NCI-H146 treated with DMSO at 0.1 percent for 48 hours (cell line): ENCODE data around the gene KIF25.

ENCODE experiments used
- DNase-seq: peaks from one replicate; lab custom pipeline; 2025; ENCODE audit not compliant: unreplicated experiment; lab: John Stamatoyannopoulos, UW

KIF25 gene, protein sequence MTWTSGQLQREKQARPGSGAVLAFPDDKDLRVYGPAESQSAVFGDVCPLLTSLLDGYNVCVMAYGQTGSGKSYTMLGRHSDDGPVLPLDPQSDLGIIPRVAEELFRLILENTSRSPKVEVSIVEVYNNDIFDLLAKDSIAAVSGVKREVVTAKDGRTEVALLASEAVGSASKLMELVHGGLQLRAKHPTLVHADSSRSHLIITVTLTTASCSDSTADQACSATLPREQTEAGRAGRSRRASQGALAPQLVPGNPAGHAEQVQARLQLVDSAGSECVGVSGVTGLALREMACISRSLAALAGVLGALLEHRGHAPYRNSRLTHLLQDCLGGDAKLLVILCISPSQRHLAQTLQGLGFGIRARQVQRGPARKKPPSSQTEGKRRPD

DNA sequence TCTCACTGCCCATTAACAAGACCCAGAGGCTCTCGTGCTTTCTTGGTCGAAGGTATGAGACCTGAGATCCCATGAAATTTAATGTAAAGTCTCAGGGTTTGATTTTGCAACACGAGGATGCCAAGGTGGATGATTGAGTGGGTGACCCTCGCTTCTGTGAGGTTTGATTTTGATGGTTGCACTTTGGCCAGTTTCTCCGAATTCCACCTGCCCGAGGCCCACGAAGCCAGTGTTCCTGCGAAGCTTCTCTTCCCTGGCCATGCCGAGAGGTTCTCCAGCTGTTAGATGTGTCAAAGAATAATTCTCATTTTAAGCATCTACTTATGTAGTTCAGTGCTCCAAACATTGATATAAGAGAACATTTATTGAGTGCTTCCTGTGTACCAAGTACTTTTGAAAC lies at the start of gene KIF25:
TSS of gene KIF25 (plus strand) at position 30 of the 400 bp plus-strand sequence. CDS start 31,915 bp downstream, outside the sequence.
- no peak for DNase-seq

DNA sequence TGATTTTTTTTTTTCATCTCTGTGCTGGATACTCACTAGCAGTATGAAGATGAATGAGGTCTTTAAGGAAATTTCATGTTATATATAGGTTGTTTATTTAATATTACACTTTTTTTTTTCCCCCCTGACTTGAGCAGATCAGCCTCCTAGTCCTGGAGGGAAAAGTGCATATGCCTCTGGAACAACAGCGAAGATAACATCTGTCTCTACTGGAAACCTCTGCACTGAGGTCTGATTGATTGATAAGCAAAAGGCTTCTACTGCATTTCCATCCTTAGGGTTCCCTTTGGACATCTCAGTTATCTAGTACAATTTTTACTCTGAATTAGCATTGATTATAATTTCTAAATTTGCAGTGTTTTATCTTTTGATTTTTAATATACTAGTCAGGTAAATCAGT lies 49.8 kb upstream of the KIF25 start:
- DNase-seq, result no peak

DNA sequence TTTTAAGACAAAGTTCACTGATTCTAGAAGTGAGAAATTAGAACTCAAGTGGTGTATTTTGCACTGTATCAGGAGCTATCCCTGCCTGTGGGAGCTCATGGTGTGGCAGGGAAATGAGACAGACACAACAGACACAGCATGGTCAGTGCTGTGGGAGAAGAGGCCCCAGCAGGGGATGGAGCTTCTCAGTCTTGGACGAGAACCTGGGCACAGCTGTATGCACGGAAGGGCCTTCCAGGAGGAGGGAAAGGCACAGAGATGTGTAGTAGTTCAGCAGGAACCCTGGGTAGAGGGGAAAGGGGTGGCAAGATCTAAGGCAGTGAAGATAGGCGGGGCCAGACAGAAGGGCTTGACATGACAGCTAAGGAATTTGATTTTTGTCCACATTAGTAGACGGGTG lies 48.8 kb upstream of the KIF25 start:
- DNase-seq, result no peak

DNA sequence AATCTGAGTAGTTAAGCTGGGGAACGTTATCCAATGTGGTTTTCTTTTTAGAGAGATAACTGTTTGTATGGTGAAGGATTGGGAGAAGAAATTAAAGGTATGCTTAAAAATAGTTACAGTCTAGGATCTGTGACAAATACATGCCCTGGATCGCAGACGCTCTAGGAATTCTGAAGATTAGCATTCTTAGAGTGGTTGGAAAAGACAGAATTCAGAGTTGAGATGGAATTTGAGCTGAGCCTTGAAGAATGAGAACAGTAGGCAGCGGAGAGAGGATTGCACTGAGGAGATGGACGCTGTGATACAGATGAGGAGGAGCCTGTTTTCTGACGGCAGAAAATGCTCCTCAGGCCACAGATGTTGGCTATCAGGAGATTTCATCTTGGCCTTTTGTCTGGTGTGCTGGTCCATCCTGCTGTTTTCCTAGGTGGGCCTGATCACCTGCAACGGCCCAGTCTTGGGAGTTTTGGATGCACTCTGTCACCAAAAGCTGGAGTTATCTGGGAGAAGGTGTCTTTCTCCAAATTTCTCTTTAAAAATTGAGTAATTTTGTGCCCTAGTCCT lies 48.3 kb upstream of the KIF25 start:
- DNase-seq, result no peak

DNA sequence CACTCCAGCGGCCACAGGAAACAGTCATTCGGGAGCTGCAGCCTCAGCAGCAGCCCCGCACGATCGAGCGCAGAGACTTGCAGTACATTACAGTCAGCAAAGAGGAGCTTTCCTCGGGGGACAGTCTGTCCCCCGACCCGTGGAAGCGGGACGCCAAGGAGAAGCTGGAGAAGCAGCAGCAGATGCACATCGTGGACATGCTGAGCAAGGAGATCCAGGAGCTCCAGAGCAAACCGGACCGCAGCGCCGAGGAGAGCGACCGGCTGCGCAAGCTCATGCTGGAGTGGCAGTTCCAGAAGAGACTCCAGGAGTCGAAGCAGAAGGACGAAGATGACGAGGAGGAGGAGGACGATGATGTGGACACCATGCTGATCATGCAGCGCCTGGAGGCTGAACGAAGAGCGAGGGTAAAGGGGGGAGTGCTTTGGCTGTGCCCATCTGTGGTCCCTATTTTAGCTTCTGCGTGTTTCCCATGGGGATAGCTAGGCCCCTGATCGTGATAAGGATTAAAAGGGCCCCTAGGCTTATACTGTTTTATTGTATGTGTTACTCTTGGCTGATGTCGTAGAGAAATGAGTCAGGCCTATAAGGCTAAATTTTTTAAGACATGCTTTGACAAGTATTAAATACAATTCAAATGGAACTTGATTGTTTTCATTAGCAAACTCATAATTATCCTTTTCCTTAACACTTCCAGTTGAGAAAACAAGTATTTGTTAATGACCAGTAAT lies 45.5 kb upstream of the KIF25 start:
- DNase-seq, result no peak

DNA sequence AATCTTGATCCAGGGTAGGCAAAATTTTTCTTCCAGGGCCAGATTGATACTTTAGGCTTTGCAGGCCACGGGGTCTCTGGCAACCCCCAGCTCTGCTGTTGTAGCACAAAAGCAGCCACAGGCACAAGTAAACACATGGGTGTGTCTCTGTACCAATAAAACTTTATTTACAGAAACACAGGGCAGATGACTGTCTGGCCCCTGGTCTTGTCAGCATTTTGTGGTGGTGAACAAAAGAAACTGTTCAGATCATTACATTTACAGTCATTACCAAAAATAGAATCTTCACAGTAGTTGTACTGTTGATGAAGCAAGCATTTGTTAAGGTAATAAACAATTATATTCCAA lies 45.0 kb upstream of the KIF25 start:
- no peak for DNase-seq

DNA sequence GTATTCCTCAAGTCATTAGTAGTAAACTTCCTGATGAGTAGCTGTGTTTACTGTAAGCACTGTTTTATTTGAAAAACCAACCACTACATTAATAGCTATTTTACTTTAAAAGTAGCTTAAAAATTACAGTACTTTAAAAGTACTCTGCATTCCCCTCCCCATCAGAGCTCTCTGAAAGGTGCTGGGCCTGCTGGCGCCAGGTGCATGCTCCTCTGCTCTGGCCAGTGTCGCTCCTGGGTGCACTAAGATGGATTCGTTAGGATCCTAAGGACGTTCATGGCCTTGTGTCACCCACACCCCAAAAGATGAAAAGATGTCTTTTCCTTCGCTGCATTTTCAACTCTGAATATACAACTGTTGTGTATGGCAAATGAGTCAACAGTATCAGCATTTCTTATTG lies 43.9 kb upstream of the KIF25 start:
- DNase-seq, result no peak

DNA sequence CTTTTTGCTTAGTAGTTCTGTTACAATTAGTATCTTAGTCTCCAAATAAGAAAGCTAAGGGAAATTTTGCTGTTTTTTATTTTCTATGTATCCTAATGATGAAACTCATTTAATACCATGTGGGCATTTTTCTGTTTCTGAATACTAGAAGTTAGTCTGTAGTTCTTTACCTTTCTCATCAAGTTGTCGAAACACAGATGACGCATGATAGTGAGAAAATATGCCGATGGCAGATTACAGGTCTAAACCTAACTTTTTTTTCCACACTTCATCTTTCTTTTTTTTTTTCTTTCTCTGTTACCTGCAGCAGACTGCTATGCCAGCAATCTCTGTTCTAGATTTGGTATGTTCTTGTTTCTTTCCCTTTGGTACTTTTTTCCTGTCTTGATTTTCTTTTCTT lies 43.3 kb upstream of the KIF25 start:
- DNase-seq, result no peak

DNA sequence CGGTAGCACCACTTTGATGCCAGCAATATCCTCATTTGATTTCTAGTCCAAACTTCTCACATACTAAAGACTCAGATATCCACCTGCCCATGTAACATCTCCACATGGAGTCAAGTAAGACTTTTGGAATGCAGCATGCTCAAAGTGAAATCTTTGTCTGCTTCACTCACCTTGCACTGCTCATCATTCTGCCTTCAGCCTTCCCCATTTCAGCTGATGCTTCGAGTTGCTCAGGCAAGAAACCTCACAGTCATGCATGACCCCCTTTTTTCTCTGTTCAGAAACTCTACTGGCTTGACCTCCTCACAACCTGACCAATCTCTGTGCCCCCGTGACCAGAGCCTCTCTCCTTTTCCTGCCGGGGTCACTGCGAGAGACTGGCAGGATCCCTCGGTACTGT lies 41.0 kb upstream of the KIF25 start:
- DNase-seq, result no peak

DNA sequence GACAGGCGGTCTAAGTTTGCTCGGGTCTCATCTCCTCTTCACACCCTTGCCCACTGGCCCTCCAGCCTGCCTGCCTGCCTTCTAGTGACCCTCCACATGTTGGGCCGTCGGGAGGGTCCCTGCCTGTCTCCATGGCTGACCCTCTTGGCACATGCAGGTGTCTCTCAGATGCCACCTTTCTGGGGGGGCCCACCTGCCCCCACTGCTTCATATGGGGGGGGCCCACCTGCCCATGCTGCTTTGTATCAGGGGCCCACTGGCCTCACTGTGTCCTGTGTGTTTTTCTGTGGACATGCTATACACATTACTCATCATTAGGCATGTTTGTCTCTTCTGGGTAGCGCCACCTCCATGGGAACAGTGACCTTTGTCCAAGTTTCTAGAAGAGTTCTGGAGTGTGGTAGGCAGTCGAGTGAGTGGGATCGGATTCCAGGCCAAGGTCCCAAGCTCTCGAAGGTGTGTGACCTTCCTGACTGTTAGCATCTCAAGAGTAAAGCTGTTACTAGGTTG lies 40.4 kb upstream of the KIF25 start:
- DNase-seq, result no peak

DNA sequence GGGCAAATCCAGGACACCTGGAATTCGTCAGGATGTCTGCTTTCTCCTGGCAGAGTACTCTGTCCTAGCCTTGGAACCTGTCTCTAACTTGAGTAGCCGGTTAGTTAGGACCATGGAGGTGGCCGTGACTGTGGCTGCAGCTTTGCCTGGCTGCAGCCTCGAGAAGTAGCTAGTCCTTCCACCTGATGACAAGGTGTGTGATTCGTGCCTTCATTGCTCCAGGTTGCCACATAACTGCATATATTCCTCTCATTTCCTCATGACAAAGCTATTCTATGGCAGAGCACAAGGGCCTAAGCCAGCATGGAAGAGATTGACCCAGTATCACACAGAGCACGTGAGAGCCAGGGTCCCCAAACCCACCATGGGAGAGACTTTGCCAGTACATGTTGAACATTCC lies 39.8 kb upstream of the KIF25 start:
- no peak for DNase-seq

DNA sequence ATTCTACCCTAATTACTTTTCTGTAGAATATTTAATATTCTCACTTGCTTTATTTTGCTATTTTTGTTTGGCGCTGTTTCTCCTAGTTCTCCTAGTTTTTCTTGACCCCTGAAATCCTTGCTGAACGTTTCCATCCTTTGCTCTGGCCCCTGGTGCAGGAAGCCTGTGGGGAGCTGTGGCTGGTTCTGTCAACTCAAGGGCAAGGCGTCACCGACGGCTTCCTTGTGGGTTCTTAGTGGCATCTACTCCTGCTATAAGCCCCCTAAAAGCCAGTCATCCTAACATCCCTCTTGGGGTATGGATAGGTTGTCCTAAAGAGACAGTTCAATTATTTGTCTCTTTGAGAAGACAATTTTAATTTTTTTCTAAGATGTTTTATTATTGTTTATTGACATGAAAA lies 36.9 kb upstream of the KIF25 start:
- DNase-seq, result no peak

DNA sequence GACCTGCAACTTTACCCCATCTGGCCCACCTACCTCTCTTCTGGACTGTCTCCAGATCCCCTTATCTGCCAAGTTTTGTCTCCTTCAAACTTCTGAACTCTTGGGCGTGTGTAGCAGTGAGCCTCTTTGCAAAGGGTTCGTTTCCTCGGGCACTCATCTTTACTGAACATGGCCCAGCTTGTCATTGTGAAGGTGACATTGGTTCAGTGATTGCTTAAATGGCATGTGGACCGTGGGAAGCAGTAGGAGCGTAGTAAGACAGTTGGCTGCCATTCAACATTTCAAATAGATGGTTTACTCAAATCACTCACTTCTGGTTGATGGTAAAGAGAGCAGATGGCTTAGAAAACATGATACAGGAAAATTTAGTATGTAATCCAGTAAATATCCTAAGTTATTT lies 34.8 kb upstream of the KIF25 start:
- no peak for DNase-seq

DNA sequence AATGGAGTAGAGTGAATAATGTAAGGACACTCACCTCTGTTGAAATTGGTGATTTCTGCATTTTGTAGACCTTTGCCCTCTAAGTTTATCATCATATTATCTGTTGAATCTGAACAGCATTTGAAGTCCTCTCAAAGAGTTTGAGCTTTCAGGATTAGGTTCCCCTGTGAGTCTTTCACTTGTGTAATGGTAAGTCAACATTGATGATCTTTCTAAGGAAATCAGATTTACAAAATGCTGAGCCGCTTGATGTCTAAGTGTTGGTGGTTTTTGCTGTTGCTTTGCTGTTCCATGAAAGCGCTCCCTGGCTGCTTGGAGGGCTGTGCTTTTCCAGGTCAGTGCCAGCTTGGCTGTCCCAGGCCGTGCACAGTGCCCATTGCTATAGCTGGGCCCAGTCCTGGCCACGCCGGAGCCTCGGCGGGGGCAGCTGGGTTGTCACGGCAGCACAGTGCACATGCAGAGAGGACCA lies 33.8 kb upstream of the KIF25 start:
- DNase-seq, result no peak

DNA sequence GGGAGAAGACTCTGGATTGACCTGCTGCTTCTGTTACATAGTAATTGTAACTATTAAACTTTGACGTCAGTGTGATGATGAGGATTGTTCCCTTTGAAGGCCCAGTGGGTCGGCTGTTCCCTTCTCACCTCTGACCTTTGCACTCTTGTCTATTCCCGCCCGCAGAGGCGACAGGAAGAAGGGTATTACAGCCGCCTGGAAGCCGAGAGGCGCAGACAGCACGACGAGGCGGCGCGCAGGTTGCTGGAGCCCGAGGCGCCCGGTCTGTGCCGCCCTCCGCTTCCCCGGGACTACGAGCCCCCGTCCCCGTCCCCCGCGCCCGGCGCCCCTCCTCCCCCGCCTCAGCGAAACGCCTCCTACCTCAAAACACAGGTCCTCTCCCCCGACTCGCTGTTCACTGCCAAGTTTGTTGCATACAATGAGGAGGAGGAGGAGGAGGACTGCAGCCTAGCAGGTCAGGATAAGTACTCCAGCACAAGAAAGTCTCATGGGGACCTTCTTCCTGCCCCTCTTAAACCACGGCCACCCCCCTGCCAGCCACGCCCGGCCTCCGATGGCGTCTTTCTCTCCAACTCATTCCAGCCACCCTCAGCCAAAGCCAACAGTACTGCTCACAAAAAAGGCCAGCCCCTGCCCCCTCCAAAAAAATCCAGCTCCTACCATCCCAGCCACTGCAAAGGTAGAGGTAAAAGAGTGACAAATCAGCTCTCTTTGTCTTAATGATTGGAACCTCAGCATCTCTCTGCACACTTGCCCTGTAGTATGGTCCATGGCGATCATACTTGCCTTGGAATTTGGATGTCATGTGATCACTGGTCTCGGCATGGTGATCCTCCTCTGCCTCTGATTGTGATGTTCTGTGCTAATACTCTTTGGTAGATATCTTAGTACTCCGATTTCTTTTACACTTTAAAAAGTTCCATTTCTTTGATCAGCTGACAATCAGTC lies 31.6 kb upstream of the KIF25 start:
- DNase-seq, result no peak

DNA sequence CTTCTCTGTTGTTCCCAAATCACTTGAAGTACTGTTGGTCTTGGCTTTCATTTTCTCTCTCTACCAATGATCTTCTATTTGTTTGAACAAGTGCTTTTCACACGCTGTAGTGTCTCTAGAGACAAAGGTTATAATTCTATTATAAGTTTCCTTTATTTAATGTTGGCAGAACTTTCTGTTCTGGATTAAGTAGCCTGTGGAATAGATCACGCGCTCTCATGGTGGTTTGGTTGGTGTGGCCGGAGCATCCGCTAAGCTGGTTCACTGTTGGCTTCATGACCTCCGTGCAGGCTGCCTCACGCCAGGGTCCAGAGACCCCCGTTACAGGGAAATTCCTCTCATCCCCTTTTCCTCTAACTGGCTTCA lies 30.9 kb upstream of the KIF25 start:
- DNase-seq, result no peak

DNA sequence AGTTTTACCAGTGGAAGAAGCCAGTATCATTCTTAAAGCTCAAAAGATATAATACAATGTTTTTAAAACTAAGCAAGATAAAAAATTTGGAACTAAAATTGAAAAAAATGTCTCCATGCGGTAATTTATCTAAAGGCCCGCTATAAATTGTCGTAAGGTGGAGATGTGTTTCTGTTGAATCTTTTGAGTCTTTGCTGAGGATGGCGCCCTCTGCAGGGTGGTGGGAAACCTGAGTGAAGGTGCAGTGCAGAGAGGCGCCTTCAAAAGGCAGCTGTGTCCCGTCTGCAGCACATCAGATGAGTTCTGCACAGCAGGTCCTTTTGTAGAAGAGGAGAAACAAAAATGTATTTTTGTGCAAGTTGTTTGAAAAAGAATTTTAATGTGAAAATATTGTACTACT lies 29.4 kb upstream of the KIF25 start:
- no peak for DNase-seq

DNA sequence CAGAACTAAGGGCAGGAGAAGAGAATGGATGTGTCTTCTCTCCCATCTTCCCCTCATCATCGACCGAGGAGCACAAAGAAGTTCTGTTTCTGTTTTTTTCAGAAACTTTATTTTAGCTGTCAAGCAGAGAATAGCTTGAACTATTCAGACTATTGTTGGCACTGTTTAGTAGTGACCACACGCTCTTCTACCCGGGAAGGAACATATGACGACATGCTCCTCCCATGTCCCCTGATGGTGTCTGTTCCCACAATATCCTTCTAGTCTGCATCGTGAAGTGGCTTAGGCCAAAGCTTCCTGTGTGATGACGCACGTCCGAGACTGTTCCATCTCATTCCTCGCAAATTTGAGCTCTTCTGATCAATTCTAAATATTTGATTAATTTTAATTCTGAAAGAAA lies 27.2 kb upstream of the KIF25 start:
- no peak for DNase-seq

DNA sequence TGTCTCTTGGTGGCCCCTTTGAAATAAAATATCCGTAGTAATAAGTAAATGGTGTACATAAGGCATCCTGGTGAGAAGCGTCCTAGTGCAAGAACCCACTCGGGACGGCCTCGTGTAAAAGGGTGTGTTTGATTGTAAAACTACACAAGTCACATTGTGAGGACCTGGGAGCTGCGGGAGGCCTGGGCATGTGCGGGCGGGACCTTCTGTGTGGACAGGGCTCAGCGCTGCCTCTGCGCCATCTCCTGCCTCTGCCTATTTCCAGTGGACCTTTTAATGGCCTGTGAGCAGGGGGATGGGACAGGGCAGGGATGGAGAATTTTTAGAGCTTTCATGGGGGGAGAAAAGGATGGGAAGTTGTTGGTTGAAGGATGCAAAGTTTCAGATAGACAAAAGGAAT lies 25.3 kb upstream of the KIF25 start:
- no peak for DNase-seq

DNA sequence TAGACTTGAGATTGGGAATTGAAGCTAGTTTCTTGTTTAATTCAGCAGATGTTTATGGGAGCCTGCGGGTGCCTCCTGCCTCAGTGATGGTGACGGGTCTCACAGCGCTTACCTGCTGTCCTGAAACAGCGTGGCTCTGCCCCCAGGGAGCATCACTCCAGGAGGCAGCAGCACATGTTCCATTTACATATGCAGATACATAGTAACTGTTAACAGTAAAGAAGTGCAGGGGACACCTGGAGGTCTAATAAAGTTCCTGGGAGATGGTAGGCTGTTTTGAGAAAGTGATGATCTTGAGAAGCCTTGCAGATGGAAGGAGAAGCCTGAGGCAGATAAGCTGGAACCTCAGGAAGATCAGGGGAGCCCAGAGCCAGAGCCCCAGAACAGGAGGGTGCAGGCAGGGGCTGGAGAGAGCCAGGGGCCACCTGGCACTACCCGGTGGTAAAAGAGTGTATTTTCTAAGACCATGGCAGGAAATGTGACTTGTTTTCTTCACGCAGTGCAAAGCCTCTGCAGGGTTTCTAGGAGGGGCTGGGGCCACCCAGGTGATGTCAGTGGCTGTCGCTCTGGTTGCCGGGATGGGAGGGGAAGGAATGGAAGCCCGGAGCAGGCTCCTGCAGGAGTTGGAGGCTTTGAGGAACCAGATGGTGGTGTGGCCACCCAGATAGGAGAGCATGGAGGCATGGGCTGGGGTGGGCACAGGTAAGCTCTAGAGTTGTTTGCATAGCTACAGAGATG lies 24.2 kb upstream of the KIF25 start:
- no peak for DNase-seq
